Stimulated activated CD4-positive, alpha-beta T cell treated with anti-CD3 and anti-CD28 coated beads, Interleukin-1b, Interleukin-23, amount 100 ng/mL, for 48 hours (primary cell): ENCODE measurements around the gene BUB1B.
"Not testable (repeated sequence)": the region's sequence is repeated elsewhere in the genome, so short reads cannot be mapped to it uniquely, and the experiment has no call there.

Experiments
- DNase-seq: peaks from one replicate; pipeline ENCODE4 v3.0.0-alpha.2; 2020

Gene BUB1B

DNA sequence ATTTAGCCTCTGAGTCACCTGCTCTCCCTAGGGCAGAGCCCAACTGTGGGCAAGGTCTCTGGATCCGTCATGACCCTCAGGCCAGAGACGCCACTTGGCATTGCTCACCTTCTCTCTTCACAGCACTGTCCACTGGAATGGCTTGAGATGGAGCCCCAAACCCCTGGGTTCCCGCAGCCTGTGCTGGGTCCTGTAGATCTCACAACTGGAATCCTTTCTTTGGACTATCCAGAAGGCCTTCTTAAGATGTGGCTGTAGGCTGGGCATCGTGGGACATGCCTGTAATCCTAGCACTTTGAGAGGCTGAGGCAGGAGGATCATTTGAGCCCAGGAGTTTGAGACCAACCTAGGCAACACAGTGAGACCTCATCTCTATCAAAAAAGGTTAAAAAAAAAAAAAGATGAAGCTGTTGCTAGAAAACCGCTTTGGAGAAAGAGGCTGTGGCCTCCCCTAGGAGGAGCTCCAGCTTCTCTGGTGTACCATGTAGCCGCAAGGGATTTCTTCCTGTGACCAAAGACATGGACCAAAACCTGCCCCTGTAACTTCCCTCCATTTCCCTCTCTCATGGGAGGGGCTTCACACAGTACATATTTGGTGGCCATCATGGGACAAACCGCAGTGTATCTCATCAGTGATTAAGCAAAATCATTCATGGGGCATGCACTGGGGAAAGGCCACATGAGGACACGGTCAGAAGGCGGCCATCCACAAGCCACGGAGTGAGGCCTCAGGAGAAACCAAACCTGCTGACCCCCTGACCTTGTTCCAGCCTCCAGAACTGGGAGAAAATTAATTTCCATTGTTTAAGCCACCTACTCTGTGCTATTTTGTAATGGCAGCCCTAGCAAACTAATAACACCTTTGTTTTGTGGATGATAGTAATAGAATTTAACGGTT, 23.3 kb upstream of the BUB1B start:
- no peak for DNase-seq

DNA sequence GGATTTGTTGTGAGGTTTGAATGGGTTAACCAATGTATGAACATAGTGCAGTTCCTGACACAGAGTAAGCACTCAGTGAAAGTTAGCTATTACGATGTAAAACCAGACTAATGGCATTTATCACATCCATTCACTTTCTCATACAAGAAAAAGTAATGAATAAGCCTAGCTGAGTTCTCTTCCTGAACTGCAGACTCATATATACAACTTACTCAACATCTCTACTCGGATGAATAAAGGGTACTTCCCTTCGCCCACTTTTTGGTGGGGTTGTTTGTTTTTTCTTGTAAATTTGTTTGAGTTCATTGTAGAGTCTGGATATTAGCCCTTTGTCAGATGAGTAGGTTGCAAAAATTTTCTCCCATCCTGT, 22.7 kb upstream of the BUB1B start:
- not testable (repeated sequence) for DNase-seq

DNA sequence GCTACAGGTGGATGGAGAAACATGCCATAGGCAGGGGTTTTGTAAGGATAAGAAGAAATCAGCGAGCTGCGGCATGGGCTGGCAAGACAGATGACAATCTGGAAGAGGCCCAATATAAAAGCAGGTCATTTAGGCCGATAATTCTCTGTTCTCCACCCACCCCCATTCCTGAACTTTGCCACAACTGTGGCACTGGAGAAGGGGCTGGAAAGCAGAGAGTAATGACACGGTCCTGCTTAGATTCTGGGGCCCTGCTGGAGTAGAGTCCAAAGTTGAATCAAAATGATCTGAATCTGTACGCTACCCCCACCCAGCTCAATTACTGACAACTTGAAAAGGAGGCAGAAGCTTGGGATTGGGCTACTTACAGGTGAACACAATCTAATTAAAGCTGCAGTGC, 18.4 kb upstream of the BUB1B start:
- DNase-seq, result no peak

DNA sequence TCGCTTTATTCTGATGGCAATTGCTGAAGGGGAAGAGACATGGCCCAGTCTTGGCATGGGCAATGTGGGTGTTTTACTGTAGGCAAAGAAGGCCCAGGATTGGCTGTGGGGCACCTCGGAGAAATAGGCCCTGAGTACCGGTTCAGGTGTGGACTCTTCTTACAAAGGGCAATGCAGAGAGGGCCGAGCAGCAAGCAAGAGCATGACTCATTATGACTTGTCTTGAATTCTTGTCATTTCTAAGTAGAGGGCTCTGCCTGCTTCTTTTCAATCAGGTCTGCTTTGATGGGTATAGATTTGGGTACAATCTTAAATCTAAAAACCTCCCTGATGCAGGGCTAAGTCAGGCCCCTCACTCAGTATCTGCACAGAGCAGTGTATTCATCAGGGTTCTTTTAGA, 14.8 kb upstream of the BUB1B start:
- DNase-seq, result no peak

DNA sequence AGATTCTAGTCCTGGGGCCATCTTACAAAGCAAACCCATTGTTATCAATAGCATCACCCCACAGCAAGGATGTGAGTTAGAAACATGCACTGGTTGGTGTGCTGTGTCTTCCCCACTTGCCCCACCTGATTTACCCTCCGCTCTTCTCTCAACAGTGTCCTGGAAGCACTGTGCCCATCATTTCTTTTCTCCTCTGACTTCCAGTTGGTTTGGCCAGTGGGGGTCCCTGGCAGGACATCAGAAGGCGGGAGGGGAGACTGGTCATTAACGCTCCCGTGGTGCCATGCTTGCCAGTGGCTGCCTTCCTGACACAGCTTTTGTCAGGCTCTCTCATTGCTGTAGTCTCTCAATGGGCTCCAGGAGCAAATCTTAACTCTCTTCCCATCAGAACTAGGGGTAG, 11.5 kb upstream of the BUB1B start:
- DNase-seq, result no peak

DNA sequence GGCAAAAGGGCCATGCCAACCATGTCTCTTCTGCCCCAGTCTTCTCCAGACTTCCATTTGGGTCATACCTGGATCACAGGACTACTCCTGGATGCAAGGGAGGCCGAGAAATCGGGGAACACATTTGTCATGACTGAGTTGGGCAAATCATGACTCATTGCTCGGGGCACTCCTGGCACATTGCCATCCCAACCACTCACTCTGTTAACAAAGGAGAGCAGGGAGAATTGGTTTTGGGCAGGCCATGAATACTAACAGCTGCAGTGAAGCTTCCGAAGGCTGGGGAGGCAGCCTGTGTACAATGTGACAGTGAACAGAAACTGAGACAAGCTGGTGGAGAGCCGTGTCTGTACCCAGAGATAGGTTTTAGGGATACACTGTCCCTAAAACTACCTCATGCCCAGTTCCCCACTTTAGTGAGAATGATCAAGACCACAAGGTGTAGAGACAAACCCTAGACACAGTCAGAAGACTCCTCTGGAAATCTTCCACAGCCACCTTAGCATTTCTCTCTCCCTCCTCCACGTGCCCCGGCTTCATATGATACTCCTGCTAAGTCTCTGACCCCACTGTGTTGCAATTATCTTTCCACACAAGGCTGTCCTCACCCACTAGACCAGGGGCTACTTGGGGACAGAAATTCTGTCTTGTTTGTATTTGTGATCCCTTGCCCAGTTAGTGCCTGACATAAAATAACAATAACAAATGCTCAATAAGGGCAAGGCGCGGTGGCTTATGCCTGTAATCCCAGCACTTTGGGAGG, 10.5 kb upstream of the BUB1B start:
- DNase-seq, result no peak

DNA sequence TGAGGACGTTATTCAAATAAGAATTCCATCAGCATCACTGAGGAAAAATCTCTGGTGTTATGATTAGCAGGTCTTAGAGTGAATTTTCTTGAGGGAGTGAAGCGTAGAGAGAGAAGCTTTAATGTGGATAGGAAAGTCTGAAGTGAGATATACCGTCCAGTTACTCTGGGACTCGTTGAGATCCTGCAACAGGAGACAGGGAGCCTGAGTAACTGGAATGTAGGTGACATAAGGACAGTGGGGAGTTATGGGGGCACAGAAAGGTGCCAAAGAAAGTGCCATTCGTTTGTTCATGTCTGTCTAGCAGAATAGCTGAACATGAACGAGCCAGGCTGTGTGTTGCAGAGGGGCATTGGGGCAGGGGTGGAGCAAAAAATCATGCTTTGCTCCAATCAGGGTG, 9.4 kb upstream of the BUB1B start:
- DNase-seq, result no peak

DNA sequence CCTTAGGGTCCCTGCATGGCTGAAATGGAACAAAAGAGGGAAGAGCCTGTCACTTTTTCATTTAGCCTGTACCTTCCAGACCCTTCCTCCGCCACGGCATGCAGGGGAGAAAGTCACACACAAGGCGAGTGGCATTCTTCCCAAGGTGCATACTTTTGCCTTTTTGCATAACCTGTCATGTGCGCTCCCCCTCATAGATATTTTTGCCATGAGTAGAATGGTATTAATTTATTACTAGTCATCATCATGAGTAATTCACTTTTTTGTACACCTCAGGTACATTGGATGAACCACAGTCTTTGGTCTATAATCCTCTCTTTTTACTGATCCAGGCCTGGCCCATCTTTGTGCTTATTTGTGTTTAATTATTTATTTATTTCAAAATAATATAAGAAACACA, 8.9 kb upstream of the BUB1B start:
- DNase-seq, result no peak

DNA sequence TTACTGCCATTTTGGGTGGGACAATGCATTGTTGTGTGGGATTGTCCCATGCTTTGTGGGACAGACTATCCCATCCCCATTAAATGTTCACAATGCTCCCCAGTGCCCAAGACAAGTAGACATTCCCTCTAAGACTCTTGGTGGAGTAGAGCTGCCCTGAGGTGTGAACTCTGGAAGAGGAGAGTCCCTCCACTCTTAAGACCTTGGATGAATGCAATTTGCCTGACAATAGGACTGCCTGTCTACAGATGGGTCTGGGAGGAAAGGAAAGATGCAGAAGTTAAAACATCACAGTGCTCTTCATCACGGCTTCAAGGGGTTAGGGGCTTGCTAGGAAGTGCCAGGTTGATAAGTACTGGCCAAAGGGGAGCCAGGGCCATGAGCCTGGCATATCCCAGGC, 6.0 kb upstream of the BUB1B start:
- DNase-seq, result not testable (repeated sequence)

DNA sequence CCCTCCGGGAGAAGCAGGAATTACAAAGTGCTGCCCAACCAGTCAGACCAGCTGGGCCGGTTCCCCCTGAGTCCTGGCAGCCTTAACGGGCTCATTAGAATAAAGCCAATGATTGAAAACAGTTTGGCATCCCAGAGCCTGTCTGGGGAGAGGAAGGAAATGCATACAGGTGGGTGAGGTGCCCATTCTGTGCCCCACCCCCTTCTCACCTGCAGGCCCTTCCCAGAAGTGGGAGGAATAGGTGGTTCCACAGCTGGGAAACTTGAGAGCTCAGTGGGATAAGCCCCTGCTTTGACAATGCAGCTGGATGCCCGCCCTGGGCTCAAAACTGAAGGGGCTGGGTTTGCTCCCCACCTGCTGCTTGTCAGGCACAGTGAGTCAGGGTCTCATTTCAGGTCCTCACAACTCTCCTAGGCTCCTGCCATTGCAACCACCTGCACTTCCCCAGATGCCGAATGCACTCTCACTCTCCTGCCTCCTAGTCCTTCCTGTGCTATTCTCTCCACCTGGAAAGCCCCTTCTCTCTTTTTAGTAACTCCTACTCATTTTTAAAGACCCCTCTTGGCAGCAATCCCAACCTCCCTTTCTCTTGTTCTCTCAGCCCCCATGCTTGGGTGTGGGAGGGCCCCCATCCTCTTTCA, 5.5 kb upstream of the BUB1B start:
- DNase-seq, result no peak

DNA sequence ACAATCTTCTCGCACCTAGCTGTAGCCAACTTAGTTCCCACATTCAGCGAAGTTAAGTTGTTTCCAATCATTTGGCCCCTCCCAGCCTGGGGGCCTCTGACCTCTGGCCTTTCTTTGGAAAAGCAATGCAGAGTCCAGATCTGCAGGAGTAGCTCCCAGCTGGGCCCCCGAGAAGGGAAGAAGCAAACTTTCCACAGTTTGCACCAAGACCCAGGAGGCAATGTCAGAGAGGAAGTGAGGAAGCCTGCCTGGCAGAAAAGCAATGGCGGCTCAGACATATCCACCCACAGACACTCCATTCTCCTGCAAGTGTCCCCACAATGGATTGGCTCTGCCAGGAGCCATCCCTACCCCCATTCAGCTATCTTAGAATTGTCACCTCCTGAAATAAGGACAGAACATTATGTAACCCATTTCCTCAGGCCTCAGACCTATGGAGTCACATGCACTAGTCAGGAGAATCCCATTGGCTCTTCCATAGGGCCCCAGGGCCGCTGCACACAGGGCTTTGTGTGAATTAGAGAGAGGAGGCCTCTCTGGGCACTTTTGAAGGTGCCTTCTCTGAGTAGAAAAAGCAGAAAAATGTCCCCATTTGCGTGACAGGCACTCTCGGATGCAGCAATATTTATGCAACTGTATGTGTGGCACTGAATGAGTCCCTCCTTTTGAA, 3.0 kb upstream of the BUB1B start:
- DNase-seq, result no peak

DNA sequence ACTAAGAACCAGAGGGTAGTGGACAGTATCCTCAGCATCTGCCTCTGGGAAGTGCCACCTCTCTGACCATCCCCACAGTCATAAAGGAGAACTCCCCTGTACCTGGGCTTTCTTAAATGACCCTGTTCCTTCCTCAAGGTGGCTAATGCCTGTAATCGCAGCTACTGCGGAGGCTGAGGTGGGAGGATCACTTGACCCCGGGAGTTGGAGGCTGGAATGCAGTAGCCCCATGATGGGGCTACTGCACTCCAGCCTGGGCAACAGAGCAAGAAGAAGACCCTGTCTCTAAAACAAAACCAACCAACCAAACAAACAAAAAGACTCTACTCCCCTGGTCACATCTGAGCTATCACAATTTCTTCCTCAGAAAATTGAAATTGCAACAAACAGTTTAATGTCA, 848 bp upstream of the BUB1B start:
- DNase-seq, result no peak

DNA sequence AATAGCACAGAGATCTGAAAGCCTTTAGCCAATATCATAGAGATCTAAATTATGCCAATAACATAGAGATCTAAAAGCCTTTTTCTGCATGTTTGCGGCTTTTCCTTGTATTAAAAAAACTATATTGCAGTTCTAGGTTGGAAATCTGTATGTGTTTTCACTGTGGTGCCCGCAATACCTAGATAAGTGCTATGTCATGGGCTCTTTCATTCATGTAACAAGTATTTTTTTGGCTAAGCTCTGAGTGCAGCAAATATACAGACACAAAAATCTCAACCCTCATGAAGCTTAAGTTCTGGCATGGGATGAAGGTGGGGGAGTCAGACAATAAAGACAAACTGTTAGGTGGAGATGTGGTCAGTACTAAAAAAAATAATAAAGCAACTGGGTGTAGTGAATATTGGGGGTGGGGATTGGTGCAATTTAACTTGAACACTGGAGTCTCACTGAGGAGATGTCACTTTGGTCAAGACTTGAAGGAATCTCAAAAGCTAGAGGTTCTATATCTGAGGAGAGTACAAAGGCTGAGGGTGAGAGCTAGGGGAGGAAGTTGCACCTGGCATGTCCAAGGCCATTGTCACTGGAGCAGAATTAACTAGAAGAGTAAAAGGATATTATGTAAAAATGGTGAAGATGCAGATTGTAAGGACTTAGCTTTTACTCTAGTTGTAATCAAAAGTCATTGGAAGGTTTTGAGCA, 973 bp downstream of the BUB1B start:
- no peak for DNase-seq

DNA sequence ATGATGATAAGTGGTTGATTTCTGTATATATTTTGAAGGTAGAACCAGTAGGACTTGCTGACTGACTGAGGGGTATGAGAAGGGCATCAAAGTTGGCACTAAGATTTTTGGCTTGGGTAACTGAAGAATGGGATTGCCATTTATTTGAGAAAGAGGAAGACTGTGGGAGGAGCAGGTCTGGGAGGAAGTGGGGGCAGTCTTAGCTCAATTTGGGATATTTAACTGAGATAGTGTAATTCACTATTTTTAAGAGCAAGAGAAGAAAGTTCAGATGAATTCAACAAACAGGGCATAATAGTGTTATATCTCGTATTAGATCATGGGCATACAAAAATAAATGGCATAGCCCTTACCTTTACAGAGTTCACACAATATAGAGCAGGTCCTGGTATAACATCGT, 1.7 kb downstream of the BUB1B start:
- no peak for DNase-seq

DNA sequence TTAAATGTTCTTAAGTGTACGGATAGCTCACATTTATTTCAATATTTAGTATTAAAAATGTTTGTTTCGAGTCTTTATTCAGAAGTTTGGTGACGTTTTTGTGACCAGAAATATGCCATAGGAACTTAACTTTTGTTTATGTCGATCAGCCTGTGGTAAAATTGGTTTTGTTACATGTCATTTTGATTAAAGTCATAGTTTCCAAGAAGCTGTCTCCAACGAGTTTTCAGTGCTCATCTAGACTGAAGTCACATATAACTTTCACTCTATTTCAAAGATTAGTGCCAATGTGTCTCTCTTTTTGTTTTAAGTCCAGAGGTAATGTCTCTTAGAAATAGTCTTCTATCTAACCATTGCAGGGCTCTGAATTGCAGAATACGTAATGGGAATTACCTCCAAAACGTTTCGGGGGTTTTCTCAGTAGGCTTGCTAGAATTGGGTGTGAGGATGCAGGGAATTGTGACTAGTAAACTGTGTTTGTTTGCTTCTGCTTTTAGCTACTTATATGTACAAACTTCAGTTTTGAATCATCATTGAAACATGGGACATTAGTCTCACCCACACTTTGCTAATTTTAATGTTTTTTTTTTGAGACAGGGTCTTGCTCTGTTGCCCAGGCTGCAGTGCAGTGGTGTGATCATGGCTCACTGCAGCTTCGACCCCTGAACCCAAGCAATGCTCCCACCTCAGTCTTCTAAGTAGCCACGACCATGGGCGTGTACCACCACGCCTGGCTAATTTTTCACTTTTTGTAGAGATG, 3.0 kb downstream of the BUB1B start:
- DNase-seq, result no peak

DNA sequence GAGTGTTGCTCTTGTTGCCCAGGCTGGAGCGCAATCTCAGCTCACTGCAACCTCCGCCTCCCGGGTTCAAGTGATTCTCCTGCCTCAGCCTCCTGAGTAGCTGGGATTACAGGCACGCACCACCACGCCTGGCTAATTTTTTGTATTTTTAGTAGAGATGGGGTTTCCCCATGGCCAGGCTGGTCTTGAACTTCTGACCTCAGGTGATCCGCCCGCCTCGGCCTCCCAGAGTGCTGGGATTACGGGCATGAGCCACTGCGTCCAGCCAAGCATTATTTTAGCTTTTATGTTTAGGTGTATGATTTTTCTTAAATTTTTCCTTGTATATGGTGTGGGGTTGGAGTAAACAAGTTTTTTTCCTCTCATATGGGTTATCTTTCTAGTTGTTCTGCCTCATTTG, 6.5 kb downstream of the BUB1B start:
- not testable (repeated sequence) for DNase-seq

DNA sequence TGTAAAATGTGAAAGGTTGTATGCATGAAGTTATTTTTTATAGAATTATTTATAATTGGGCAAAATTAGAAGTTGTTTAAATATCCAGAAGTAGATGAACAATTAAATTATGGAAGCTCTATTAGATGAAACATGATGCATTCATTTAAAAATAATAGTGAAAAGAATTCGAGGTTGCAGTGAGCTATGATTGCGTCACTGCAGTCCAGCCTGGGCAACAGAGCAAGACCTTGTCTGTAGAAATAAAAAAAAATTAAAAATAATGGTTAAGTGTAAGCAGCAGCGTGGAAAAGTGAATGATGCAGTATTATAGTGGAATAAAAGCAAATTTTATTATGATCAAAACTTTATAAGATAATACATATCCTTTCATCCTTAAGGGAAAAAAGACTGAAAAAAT, 14.3 kb downstream of the BUB1B start:
- DNase-seq, result no peak

DNA sequence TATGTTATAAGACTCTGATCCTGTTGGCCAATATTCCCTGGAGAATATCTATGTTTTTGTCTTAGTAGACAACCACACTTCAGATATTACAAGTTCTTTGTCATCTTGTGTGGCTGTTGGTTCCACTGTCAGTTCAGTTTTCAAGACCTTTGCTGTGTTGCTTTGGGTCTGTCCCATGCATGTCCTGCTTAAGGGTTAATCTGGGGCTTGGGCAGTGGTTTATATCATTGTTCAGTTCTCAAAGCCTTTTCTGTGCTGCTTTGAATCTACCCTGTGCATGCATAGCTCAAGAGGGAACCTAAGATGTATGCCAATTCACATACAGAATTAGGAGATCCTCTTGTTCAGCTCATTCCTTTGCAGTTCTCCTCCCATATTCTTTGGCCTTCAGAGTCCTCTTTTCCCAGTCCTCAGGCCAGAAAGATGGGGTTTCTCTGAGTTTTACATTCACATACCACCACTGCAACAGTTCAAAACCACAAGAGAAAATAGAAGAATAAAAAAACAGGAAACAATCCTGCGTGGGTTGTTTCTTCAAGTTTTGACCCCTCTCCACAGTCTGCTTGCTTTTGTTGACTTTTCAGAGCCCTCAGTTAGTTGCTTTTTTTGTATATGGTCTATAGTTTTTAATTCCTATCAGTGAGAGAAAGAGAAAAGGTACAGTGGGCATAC, 21.6 kb downstream of the BUB1B start:
- no peak for DNase-seq

DNA sequence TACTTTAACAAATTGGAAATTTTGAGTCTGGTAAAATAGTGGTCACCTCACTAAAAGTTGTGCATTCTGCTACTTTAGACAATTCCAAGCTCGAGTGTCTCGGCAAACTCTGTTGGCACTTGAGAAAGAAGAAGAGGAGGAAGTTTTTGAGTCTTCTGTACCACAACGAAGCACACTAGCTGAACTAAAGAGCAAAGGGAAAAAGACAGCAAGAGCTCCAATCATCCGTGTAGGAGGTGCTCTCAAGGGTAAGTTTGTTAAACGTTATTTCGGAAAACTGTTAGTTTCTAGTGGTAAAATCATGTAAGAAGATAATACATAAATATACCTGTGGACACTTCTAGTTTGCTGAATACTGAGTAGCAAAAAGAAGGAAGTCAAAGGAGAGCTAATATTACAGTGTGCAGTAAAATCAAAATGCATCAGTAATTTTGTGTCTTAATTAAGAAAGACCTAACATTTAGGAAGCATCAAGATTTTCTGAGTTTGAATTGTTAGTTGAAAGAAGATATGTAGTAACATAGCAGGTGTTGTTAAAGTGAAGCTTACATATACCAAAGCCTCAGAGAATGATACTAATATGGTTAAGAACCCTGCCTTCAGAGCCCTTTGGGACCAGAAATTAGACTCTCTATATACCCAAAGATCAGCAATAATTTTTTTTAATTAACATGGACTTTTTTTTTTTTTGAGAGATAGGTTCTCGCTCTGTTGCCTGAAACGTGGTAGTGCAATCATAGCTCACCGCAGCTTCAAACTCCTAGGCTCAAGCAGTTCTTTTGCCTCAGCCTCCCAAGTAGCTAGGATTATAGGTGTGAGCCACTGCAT, 23.0 kb downstream of the BUB1B start:
- DNase-seq, result no peak

DNA sequence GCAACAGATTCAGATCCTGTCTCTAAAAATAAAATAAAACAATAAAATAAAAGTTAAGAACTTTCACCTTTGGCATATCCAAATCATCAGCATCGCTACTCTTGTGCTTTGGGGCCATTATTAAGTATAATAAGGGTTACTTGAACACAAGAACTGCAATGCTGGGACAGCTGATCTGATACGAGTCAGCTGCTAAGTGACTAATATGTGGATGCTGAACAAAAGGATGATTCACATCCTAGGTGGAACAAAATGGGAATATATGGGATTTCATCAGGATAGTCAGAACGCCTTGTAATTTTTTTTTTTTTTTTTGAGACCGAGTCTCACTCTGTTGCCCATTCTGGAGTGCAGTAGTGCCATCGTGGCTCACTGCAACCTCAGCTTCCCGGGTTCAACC, 29.7 kb downstream of the BUB1B start:
- DNase-seq, result no peak
